ENCODE data around the gene NDUFA7.

The NDUFA7 gene

GRCh38 chr19:8310342-8311055 is 10.7 kb downstream of the NDUFA7 start:
- TF ChIP-seq GATA2 (IDR thresholded peaks at IDR 0.05; ENCODE audit: low read depth, low read length) (no peak), GATA3 (IDR thresholded peaks at IDR 0.05; ENCODE audit: low read depth, low read length) (no peak)

DNA sequence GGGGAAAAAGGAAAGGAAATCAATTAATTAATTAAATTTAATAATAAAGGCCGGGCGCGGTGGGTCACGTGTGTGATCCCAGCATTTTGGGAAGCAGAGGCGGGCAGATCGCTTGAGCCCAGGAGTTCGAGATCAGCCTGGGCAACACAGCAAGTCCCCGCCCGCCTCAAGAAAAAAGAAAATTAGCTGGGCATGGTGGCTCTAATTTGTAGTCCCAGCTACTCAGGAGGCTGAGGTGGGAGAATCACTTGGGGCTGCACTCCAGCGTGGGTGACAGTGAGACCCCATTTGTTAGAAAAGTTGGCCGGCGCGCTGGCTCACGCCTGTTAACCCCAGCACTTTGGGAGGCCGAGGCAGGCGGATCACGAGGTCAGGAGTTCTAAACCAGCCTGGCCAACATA is 12.3 kb downstream of the NDUFA7 start:
- TF ChIP-seq GATA3 (IDR thresholded peaks at IDR 0.05; ENCODE audit: low read depth, low read length) (no peak), GATA2 (IDR thresholded peaks at IDR 0.05; ENCODE audit: low read depth, low read length) (no peak)

DNA sequence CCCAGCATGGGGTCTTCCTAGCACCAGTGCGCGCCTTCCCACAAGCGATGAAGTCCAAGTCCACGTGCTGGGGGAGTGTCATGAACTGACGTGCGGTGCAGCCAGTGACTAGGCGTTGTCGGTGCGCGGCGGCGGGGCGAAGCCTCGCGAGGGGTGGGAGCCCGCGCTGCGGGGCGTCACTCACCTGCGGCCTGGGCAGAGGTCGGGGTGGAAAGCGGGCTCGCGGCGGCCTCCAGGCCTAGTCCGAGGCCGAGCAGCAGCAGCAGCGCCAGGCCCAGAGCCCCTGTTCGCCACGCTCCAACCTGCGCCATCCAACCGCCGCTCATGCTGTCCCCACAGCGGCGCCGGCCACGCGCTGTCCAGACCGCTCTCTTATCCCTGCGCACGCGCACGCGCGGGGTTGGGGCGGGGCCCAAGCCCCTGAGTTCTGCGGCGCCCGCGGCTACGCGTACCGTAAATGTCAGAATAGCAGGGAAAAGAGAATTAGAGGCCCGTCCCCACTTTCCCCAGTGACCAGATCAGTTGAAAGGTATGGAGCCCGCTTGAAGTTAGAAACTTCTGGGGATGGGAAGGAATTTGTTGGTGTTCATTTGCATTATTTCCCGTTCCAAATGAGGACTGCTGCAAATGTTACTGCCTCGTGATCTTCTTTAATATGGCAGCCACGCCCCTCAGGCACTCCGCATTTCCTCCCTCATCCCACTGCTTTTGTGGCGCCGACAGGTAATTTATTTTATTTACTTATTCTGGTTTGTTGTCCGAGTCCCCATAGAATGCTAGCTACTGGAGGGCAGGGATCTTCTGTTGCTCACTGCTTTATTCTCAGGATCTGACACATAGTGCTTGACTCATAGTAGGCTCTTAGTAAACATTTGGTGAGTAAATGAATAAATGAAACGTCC is 13.0 kb downstream of the NDUFA7 start, which contains the start of gene CD320:
TSS of gene CD320 (minus strand) at position 394 of the 902 bp plus-strand sequence. CDS start at position 326, 68 bp downstream.
- no peak for TF ChIP-seq GATA3 (IDR thresholded peaks at IDR 0.05; ENCODE audit: low read depth, low read length)
- no peak for TF ChIP-seq GATA2 (IDR thresholded peaks at IDR 0.05; ENCODE audit: low read depth, low read length)

DNA sequence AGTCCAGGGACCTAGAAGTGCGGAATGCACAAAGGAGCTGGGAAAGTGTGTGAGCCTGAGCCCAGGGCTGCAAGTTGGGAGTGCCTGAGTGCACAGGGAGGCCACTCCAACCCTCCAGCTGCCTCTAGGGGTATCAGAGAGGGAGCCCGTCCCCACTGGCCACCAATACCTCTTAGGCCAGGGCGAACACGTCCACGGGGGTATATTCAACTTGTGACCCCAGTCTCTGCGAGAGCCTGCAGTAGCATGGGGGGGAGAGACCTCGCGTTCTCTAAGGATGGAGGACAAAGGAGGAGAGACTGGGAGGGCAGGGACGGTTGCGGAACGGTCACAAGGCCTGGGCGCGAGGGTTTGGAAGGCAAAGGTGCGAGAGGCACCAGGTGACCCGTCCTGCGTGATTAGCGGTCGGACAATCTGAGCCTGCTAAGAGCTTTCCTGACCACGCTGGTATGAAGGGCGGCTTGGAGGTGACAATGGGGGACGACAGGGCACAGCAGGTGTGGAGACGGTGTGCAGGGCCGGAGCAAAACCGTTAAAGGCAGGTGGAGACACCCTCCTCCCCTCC is 13.7 kb downstream of the NDUFA7 start:
- TF ChIP-seq GATA3 (IDR thresholded peaks at IDR 0.05; ENCODE audit: low read depth, low read length) (no peak), GATA2 (IDR thresholded peaks at IDR 0.05; ENCODE audit: low read depth, low read length) (no peak)

DNA sequence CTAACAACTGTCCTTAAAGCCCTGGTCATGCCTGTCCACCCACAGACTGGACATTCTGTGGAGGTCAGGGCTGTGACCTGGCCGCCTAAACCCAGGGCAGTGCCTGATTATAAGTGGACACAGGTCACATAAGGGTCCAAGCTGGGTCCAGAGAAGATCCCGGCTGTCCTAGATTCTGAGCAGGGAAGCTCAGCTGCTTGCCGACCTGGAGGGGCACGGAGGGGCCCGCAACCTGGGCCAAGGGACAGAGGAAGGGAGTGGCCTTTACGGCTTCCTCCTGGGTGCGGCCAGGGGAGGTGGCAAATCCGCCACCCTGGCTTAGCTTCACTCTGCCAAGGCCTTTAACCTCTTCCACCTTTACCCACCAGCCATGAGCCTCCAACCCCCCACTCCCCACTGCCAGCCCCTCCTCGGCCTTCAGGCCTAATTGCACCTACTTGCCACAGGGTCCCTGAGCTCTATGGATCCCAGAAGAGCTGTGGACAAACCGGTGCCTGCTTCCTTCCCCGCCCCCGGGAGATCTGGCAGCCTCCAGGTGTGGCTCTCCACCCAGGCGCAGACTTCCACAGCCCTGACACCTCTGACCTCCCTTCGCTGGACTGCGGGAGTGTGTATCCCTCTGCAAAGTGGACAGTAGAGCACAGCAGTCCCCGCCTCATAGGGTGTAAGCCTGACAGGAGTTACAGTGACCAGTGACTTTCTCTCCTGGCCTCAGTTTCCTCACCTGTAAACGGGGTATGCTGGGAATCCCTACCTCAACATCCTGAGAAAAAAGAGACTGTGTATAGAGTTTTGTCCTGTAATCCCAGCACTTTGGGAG is 14.7 kb downstream of the NDUFA7 start:
- TF ChIP-seq GATA3 (IDR thresholded peaks at IDR 0.05; ENCODE audit: low read depth, low read length) = no peak

- TF ChIP-seq GATA2 (IDR thresholded peaks at IDR 0.05; ENCODE audit: low read depth, low read length) (no peak), GATA3 (IDR thresholded peaks at IDR 0.05; ENCODE audit: low read depth, low read length) (no peak)
These were observed 15.4 kb downstream of the NDUFA7 start for GRCh38 chr19:8305798-8306197.

- TF ChIP-seq GATA2 (IDR thresholded peaks at IDR 0.05; ENCODE audit: low read depth, low read length) (no peak), GATA3 (IDR thresholded peaks at IDR 0.05; ENCODE audit: low read depth, low read length) (no peak)
These were observed 16.1 kb downstream of the NDUFA7 start for GRCh38 chr19:8304841-8305621.

- no peak for TF ChIP-seq GATA2 (IDR thresholded peaks at IDR 0.05; ENCODE audit: low read depth, low read length)
- TF ChIP-seq GATA3 (IDR thresholded peaks at IDR 0.05; ENCODE audit: low read depth, low read length) = no peak
These were observed 18.4 kb downstream of the NDUFA7 start for GRCh38 chr19:8302734-8303133.

- no peak for TF ChIP-seq GATA2 (IDR thresholded peaks at IDR 0.05; ENCODE audit: low read depth, low read length)
- TF ChIP-seq GATA3 (IDR thresholded peaks at IDR 0.05; ENCODE audit: low read depth, low read length) = no peak
These were observed 18.9 kb downstream of the NDUFA7 start for GRCh38 chr19:8302357-8302691.

DNA sequence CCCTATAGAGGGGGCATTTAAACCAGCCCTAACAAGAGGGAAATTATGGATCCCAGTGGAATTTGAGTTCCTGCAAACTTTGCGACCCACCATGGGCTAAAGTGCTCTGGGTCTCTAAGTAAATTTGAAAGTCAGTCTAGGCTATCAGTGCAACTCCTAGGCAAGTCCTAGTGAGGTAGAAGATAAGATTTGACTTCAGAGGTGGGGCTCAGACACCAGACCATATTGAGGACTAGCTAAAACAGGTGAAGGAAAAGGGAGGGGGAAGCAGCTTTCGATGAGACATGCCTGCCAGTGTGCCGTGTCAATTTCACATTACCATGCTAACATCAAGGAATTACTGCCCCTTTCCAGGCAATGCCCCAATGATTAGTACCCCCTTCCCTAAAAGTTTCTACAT is 51.5 kb downstream of the NDUFA7 start:
- TF ChIP-seq GATA3 (IDR thresholded peaks at IDR 0.05; ENCODE audit: low read depth, low read length) = no peak
- no peak for TF ChIP-seq GATA2 (IDR thresholded peaks at IDR 0.05; ENCODE audit: low read depth, low read length)

GRCh38 chr19:8265872-8266271 is 55.3 kb downstream of the NDUFA7 start:
- TF ChIP-seq GATA3 (IDR thresholded peaks at IDR 0.05; ENCODE audit: low read depth, low read length) (no peak), GATA2 (IDR thresholded peaks at IDR 0.05; ENCODE audit: low read depth, low read length) (no peak)

- TF ChIP-seq GATA2 (IDR thresholded peaks at IDR 0.05; ENCODE audit: low read depth, low read length) (no peak), GATA3 (IDR thresholded peaks at IDR 0.05; ENCODE audit: low read depth, low read length) (no peak)
These were observed 58.7 kb downstream of the NDUFA7 start for GRCh38 chr19:8262431-8262830.

DNA sequence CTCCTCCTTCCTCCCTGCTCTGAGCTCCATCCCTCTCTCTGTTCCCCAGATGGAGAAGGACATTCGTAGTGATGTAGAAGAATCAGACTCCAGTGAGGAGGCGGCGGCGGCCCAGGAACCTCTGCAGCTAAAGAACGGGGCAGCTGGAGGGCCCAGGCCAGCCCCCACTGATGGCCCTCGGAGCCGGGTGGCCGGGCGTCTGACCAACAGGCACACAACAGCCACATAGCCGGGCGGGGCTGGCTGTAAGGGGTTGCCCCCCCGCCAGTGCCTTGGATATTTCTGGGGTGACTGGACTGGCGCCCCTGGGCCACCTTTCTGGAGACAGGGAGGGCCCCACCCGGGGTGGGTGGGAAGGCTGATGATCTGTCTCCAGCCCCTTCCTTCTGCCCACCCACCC is 59.3 kb downstream of the NDUFA7 start:
- TF ChIP-seq GATA3 (IDR thresholded peaks at IDR 0.05; ENCODE audit: low read depth, low read length) = no peak
- no peak for TF ChIP-seq GATA2 (IDR thresholded peaks at IDR 0.05; ENCODE audit: low read depth, low read length)
